ENCODE measurements around the gene AOC3. TPM values are rescaled to one million over a fixed set of nuclear protein-coding genes. Genes with fewer than 3 reads are reported as not detected.
"Not testable (repeated sequence)": the region's sequence is repeated elsewhere in the genome, so short reads cannot be mapped to it uniquely, and the experiment has no call there.

AOC3 gene
- total and polyA plus RNA-seq, 2 donors from 2014 or later = 15.1 to 40.6 TPM

DNA sequence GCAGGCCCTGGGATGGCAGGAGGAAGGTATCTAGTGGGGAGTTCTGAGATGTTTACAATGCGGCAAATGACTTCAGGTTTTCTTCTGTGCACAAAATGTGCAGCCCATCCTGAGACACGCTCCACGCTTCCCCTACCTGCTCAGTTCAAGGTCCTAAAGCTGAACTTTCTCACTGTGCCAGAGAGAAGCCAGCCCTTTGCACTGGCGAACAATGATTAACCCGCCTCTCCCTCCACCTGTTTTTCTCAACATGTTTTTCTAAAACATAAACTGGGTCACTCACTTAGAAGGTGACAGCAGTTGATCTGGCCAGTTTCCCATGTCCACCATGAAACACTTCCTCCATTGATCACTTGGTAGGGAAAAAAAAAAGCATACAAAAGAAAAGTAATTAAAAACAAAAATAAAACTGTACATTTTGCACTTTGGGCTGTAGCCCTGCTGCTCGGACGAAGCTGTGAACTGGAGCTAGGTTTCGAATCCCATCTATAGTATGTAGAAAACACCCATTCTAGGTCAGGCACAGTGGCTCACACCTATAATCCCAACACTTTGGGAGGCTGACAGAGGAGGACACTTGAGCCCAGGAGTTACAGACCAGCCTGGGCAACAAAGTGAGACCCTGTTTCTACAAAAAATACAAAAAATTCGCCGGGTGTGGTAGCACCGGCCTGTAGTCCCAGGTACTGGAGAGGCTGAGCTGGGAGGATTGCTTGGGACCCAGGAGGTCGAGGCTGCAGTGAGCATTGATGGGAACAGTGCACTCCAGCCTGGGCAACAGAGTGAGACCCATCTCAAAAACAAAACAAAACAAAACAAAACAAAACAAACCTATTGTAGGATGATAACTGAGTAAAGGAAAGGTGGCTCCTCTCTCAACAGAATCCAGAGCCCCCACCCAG, 43.5 kb downstream of the AOC3 start:
- Histone ChIP-seq H3K4me1 (ENCODE audit: control insufficient read depth in 2 of 3, insufficient read depth in 2 of 3, low read depth in 1 of 3, low read length in 3 of 3) (peaks cover 8 to 33% (median 18%) of the 10 kb centered on the region in 3 donors), H3K9ac (ENCODE audit: low read length in 3 of 3) (peak overlapping the region in 1 of 3 donors; percentile 63), H3K4me3 (ENCODE audit: low read length in 3 of 3) (peak overlapping the region in 2 of 3 donors; percentile 48 to 79), H3K27me3 (ENCODE audit: control insufficient read depth, insufficient read depth, low read length) (no peaks in the 10 kb centered on the region), H3K36me3 (ENCODE audit: control insufficient read depth in 2 of 3, insufficient read depth in 3 of 3, low read length in 3 of 3) (no peaks in the 10 kb centered on the region), H3K9me3 (ENCODE audit: control insufficient read depth in 2 of 3, insufficient read depth in 1 of 3, low read length in 3 of 3) (no peaks in the 10 kb centered on the region), H3K27ac (ENCODE audit: low read depth in 2 of 2, low read length in 2 of 2) (peak overlapping the region; percentile 84 to 92)
- FAIRE-seq (peak; percentile 93), DNase-seq (peak; percentile 18 to 76 (median 55))
- TF ChIP-seq CTCF (IDR thresholded peaks at IDR 0.05; ENCODE audit: borderline replicate concordance, extremely low read depth, insufficient read depth) = no peak
- intact Hi-C loops (cut with DNase I) = no loop called here

- intact Hi-C loops (cut with DNase I) = no loop called here
- H3K4me1 ChIP-seq (ENCODE audit: control insufficient read depth in 2 of 3, insufficient read depth in 2 of 3, low read depth in 1 of 3, low read length in 3 of 3) = peaks cover 8 to 29% (median 18%) of the 10 kb centered on the region in 3 donors
- peak overlapping the region; percentile 84 to 92 for H3K27ac ChIP-seq (ENCODE audit: low read depth in 2 of 2, low read length in 2 of 2)
Measured at GRCh38 chr17:42895185-42895555, 44.2 kb downstream of the AOC3 start.

GRCh38 chr17:42898147-42898811, 47.3 kb downstream of the AOC3 start:
- intact Hi-C loops (cut with DNase I) = no loop called here
- TF ChIP-seq CTCF (IDR thresholded peaks at IDR 0.05; ENCODE audit: borderline replicate concordance, extremely low read depth, insufficient read depth) = no peak
- DNase-seq (no peak), FAIRE-seq (no peak)
- Histone ChIP-seq H3K27me3 (ENCODE audit: control insufficient read depth, insufficient read depth, low read length) (no peaks in the 10 kb centered on the region), H3K4me3 (ENCODE audit: low read length in 3 of 3) (peak overlapping the region in 2 of 3 donors; percentile 70 to 79), H3K27ac (ENCODE audit: low read depth in 2 of 2, low read length in 2 of 2) (peak overlapping the region; percentile 76 to 84), H3K9ac (ENCODE audit: low read length in 3 of 3) (peak overlapping the region in 1 of 3 donors; percentile 35), H3K4me1 (ENCODE audit: control insufficient read depth in 2 of 3, insufficient read depth in 2 of 3, low read depth in 1 of 3, low read length in 3 of 3) (peaks cover 4 to 15% (median 11%) of the 10 kb centered on the region in 3 donors), H3K36me3 (ENCODE audit: control insufficient read depth in 2 of 3, insufficient read depth in 3 of 3, low read length in 3 of 3) (no peaks in the 10 kb centered on the region), H3K9me3 (ENCODE audit: control insufficient read depth in 2 of 3, insufficient read depth in 1 of 3, low read length in 3 of 3) (no peaks in the 10 kb centered on the region)

More at GRCh38 chr17:42895185-42895555, 44.2 kb downstream of the AOC3 start:
- H3K36me3 ChIP-seq (ENCODE audit: control insufficient read depth in 2 of 3, insufficient read depth in 3 of 3, low read length in 3 of 3) = no peaks in the 10 kb centered on the region
- peak overlapping the region in 1 of 3 donors; percentile 27 for H3K9ac ChIP-seq (ENCODE audit: low read length in 3 of 3)
- FAIRE-seq (no peak), DNase-seq (peak in 1 of 5 donors; percentile 82)
- H3K4me3 ChIP-seq (ENCODE audit: low read length in 3 of 3) = peak overlapping the region in 2 of 3 donors; percentile 21 to 79
- no peak for TF ChIP-seq CTCF (IDR thresholded peaks at IDR 0.05; ENCODE audit: borderline replicate concordance, extremely low read depth, insufficient read depth)
- H3K27me3 ChIP-seq (ENCODE audit: control insufficient read depth, insufficient read depth, low read length) = no peaks in the 10 kb centered on the region
- no peaks in the 10 kb centered on the region for H3K9me3 ChIP-seq (ENCODE audit: control insufficient read depth in 2 of 3, insufficient read depth in 1 of 3, low read length in 3 of 3)

DNA sequence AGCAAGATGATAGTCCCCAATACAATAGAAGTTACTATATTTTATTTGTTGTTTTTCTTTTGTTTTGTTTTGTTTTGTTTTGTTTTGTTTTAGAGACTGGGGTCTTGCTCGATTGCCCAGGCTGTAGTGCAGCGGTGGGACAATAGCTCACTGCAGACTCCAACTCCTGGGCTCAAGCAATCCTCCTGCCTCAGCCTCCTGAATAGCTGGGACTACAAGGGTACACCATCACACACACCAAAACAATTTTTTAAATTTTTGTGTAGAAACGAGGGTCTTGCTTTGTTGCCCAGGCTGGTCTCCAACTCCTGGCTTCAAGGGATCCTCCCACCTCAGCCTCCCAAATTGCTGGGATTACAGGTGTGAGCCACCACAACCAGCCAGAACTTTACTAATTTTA, 49.0 kb downstream of the AOC3 start:
- H3K9me3 ChIP-seq (ENCODE audit: control insufficient read depth in 2 of 3, insufficient read depth in 1 of 3, low read length in 3 of 3); H3K27me3 ChIP-seq (ENCODE audit: control insufficient read depth, insufficient read depth, low read length); H3K36me3 ChIP-seq (ENCODE audit: control insufficient read depth in 2 of 3, insufficient read depth in 3 of 3, low read length in 3 of 3); intact Hi-C loops (cut with DNase I); H3K9ac ChIP-seq (ENCODE audit: low read length in 3 of 3); FAIRE-seq; DNase-seq; H3K27ac ChIP-seq (ENCODE audit: low read depth in 2 of 2, low read length in 2 of 2): not testable (repeated sequence)
- Histone ChIP-seq H3K4me1 (ENCODE audit: control insufficient read depth in 2 of 3, insufficient read depth in 2 of 3, low read depth in 1 of 3, low read length in 3 of 3) (peaks cover 0 to 10% (median 8%) of the 10 kb centered on the region in 3 donors), H3K4me3 (ENCODE audit: low read length in 3 of 3) (peak overlapping the region in 1 of 3 donors; percentile 22)
